HL-60/S4 treated with retinoic acid at 250 ng/mL for 4 days and 3 days (cell line): ENCODE data around the gene CAMK2A.

Experiments used
- in situ Hi-C: fragments of 300-500 bp; cut with MboI; formaldehyde crosslinking; loops from 2 replicates; pipeline ENCODE4 v1.7.0; 2022; ENCODE audit warnings: low sequenced_read_pairs

Gene CAMK2A

DNA sequence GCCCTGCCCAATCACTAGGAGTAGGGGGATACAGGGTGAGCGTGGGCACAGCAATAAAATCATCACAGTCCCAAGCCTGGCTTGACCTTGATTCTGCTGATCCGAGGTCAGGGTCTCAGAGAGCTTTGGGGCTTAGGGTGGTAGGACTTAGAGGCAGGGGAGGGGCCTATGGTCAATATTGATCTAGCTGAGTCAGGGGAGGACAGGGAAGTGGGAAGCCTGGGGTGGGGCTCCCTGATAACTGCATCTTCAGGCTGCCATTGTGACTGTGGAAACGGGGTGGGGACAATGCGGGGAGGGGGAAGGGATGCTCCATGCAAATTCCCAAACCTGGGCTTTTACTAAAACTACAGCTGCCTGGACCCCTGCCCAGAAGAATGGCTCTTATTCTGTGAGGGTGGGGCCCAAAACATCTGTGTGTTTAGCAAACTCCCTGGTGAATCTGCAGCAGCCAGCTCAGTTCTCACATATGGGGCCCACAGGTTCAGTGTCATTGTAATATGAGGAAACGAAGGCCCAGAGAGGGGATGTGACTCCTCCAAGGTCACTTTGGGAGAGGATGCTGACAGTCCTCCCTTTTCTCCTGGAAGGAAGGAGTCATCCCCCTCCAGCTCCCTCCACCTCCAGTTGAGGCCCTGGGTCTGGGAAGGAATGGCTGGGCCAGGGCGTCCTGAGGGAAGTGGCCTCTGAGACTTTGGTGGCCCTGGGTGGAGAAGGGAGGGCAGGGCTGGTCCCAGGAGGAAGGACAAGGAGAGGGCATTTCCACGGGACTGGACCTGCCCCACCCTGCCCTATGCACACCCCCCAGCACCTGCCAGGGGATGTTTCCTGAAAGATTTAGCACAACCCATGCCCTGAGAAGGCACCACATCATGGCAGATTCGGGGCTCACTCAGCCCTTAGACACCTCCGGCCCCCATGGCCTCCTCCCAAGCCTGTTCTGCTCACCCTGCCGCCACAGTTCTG lies 73.3 kb downstream of the CAMK2A start:
- in situ Hi-C loops, result no loop called here

DNA sequence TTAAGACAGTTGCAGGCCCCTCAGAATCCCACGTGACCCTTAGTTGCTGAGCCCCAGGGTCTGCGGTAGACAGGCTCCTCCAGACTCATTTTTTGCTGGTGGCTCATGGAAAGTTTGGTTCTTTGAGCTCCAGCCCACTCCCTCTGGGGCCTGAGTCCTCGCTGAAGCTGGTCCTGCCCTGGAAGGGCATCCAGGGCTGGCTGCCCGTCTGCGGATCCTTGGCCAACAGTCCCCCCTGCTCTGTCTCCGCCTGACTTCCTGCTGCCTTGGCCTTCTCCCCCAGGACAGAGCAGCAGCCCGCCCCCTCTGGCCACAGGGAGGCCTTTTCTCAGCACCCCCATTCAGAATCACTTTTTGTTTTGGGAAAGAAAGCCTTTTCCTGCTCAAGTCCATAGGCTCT lies 75.3 kb downstream of the CAMK2A start:
- in situ Hi-C loops, result no loop called here

GRCh38 chr5:150213530-150213929 lies 76.0 kb downstream of the CAMK2A start:
- in situ Hi-C loops, result no loop called here

GRCh38 chr5:150211156-150212030 lies 78.2 kb downstream of the CAMK2A start:
- in situ Hi-C loops, result no loop called here

DNA sequence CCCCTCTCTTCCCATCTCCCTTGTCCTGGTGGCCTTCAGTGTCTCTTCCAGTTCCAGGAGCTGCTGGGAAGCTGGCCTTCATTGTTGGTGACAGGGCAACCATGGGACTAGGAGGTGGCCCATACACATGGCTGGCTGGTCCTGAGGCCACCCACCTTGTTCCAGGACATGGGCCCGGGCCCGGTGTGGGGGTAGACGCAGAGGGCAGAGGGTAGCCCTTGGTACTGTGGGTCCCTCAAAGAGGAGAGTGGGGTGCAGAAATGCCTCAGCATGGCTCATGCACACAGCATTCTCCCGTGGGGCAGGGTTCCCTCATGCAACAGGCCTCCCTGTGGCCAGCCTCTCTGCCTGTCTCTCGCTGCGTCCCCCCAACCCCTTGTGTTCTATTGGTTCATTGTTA lies 78.9 kb downstream of the CAMK2A start:
- in situ Hi-C loops, result no loop called here

DNA sequence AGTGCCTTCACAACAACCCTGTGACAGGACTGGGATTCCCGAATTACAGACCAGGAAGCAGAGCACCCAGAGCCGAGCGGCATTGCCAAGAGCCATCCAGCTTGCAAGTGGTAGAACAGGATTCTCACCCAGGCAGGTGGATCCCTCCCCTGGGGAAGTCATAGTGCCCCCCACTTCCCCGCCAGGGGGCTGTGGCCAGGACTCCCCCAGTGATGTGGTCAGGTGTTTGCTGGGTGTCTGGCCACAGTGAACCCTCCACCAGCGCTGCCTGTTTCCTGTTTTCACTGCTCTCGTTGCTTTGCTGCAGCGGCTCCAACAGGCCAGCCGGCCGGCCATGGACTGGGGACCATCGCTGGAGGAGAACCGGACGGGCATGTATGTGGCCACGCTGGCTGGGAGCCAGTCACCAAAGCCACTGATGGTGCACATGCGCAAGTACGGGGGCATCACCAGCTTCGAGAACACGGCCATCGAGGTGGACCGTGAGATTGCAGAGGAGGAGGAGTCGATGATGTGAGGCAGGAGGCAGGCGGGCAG lies 80.4 kb downstream of the CAMK2A start:
- in situ Hi-C loops, result no loop called here

DNA sequence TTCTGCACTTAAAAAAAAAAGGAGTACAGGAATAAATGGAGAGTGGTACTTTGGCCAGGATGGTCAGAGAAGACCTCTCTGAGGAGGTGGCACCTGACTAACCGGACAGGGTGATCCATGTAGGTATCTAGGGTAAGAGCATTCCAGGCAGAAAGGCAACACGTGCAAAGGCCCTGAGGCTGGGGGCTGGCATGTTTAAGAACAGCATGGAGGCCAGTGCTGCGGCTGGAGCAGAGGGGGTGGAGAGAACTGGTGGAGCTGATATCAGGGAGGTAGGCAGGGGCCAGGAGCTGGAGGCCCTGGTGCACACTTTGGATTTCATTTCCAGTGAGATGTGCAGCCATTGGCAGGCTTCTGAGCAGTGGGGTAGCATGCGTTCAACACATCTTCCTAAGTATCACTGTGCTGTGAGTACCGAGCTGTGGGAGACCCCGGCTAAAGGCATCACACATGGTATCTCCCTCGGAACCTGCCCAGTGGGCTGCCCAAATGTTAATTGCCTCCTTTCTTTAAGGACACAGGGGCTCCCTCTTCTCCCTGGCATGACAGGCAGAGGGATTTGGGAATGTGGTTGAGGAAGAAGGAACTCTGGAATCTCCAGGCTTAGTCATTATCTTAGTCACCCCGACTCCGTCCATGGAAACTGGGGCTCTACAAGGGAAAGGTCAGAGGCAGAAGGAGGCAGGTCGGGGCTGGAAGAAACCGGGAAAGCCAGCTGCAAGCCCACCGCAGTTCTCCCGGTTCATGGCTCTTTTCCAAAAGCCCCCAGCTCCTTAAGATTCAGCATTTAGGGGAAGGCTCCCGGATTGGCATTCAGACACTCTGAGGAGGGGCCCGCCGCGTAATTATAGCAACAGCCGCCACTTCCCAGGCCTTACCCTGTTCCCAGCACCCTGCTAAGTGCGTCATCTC lies 81.1 kb downstream of the CAMK2A start:
- in situ Hi-C loops, result no loop called here

DNA sequence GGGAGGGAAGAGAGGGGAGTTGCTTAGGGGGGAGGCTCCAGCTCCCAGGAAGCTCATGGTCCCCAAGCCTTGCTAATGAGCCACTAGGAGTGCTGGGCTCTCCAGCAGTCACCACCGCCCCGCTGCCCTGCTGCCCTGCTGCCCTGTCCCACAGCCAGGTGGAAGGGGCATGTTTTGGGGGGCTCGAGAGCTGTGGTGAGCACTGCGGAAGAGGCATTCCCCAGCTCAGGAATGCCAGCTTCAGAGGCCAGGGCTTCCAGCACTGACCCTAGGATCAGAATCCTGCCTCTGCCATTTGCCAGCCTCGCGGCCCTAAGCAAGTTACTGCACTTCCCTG lies 82.8 kb downstream of the CAMK2A start:
- in situ Hi-C loops, result no loop called here

GRCh38 chr5:150206098-150206778 lies 83.3 kb downstream of the CAMK2A start:
- in situ Hi-C loops, result no loop called here

- in situ Hi-C loops, result no loop called here
Measured at GRCh38 chr5:150204590-150204960, 85.0 kb downstream of the CAMK2A start.

DNA sequence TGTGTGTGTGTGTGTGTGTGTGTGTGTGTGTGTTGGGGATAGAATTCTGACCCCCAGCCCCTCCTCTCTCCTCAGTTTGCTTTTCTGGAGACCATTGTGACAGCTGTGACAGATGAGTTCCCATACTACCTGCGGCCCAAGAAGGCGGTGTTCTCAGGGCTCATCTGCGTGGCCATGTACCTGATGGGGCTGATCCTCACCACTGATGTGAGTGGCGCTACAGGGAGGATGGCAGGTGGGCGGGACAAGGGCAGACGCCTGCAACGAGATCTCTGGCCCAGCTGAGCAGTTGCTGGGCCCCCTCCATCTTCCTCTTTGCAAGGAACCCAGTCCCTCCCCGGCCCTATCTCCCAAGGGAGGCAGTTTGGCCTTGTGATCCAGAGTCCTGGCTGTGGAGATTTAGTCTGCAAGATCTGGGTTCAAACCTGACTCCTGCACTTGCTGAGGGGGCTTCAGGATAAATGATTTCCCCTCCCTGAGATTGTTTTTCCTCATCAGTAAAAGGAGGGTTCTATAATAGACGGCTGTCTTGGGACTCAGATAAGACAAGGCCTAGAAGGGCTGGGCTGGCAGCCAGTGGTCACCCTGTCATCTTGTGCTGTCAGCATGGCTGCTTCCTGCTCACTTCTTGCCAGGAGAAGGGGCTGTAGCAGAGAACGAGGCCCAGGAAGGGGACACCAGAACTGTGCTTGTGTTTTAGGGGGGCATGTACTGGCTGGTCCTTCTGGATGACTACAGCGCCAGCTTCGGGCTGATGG lies 85.6 kb downstream of the CAMK2A start:
- in situ Hi-C loops, result no loop called here

- in situ Hi-C loops, result no loop called here
Measured at GRCh38 chr5:150202501-150202900, 87.1 kb downstream of the CAMK2A start.

GRCh38 chr5:150197476-150197875 lies 92.1 kb downstream of the CAMK2A start:
- in situ Hi-C loops, result no loop called here

- in situ Hi-C loops, result no loop called here
Measured at GRCh38 chr5:150196986-150197385, 92.6 kb downstream of the CAMK2A start.

DNA sequence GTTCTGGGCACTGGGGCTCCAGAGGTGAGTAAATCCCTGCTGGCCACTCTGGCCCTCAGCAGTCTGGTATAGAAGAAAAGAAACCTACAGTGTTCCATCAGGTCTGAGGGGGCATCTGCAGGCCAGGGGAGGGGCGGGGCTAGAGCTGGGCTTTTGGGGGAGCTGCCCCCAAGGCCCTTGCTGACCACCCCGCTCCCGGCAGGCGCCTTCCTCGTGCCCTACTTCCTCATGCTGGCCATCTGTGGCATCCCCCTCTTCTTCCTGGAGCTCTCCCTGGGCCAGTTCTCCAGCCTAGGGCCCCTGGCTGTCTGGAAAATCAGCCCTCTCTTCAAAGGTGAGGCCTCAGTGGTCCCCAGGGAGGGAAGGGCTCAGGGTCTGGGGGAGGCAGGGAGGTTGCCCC lies 93.1 kb downstream of the CAMK2A start:
- in situ Hi-C loops, result no loop called here

GRCh38 chr5:150195736-150196485 lies 93.7 kb downstream of the CAMK2A start:
- in situ Hi-C loops, result no loop called here

GRCh38 chr5:150192462-150192861 lies 97.1 kb downstream of the CAMK2A start:
- in situ Hi-C loops, result no loop called here

- in situ Hi-C loops, result no loop called here
Measured at GRCh38 chr5:150190987-150191386, 98.6 kb downstream of the CAMK2A start.
